RWPE1 (cell line): Measurements from ENCODE around the gene ETV5.

Source experiments
- CTCF ChIA-PET: fragments of 350-600 bp; sonication (Branson Sonifier 250); formaldehyde crosslinking; extraction: SDS; loops from one replicate; lab custom pipeline; 2021; lab: Yijun Ruan, JAX
- POLR2A ChIA-PET: fragments of 400-600 bp; formaldehyde crosslinking; extraction: SDS; loops from one replicate; lab custom pipeline; 2020; ENCODE audit warnings: antibody characterized with exemption; ENCODE audit not compliant: low non-redundant PET; lab: Yijun Ruan, JAX
- DNase-seq: peaks from one replicate; pipeline ENCODE4 v3.0.0; 2012; ENCODE audit warnings: low spot score
- H3K27ac ChIP-seq: fragments of 450-650 bp; 2 replicates; pipeline ENCODE4 v1.5.1; 2017
- CTCF ChIP-seq: fragments of 450-650 bp; conservative IDR thresholded peaks from 2 replicates; pipeline ENCODE4 v1.5.1; 2017; ENCODE audit warnings: low read depth, mild to moderate bottlenecking

ETV5 gene

GRCh38 chr3:186108941-186109865, at the start of gene ETV5:
Gene ETV5 (minus strand): TSS chr3:186109089. CDS start chr3:186105868, 3,221 bp downstream.
- POLR2A ChIA-PET, result no interaction called here
- peak within 1 kb of the TSS; percentile 82 for H3K27ac ChIP-seq
- no peak for TF ChIP-seq CTCF
- peak; percentile 100 for DNase-seq
- CTCF ChIA-PET, result interaction anchor here (0.6 to 1.2 kb wide), 3 partner anchors 53 to 251 kb away, joined by 4 read pairs; no protein-coding TSS in a partner anchor

DNA sequence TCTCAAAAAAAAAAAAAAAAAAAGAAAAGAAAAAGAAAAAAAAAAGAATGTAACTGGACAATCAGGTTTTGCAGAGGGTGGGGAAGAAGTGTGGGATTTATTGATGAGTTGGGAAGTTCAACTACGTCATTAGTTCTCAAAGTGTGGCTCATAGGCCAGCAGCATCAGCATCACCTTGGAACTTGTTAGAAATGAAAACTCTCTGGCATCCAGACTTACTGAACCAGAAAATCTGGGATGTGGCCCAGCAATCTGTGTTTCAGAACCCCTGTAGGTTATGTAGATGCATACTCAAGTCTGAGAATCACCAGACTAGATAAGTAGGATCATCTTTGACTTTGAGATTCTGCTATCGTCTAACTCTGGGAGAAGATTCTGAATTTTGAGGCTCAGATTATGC, 45.8 kb upstream of the ETV5 start:
- POLR2A ChIA-PET, result no interaction called here
- no peak for DNase-seq
- H3K27ac ChIP-seq, result no peak overlapping the region
- no peak for TF ChIP-seq CTCF
- CTCF ChIA-PET, result no interaction called here

DNA sequence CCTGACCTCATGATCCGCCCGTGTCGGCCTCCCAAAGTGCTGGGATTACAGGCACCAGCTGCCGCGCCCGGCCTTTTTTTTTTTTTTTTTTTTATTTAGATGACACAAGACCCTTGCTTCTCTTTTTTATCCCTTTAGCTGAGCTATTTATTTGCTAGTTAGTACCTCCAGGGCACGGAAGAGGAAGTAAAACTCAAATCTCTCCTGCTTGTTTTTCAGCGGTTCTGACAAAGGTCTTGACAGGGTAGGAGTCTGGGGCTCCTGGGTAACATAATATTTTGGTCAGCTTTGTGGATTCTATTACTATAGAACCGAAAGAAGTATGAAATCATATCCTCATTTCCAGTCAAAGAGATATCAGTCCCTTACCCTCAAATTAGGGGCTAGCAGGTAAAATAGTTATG, 44.0 kb upstream of the ETV5 start:
- no peak for DNase-seq
- CTCF ChIA-PET, result no interaction called here
- no peak overlapping the region for H3K27ac ChIP-seq
- POLR2A ChIA-PET, result interaction anchor here (0.7 kb wide), 1 partner anchor 45 kb away, joined by 3 read pairs; no protein-coding TSS in a partner anchor
- TF ChIP-seq CTCF, result no peak

GRCh38 chr3:186152361-186152798, 43.5 kb upstream of the ETV5 start:
- no peak for DNase-seq
- ChIA-PET POLR2A (interaction anchor here (0.7 kb wide), 1 partner anchor 44 kb away, joined by 3 read pairs; no protein-coding TSS in a partner anchor), CTCF (interaction anchor here (0.6 kb wide), 1 partner anchor 165 kb away, joined by 3 read pairs; no protein-coding TSS in a partner anchor)
- H3K27ac ChIP-seq, result no peak overlapping the region
- no peak for TF ChIP-seq CTCF

DNA sequence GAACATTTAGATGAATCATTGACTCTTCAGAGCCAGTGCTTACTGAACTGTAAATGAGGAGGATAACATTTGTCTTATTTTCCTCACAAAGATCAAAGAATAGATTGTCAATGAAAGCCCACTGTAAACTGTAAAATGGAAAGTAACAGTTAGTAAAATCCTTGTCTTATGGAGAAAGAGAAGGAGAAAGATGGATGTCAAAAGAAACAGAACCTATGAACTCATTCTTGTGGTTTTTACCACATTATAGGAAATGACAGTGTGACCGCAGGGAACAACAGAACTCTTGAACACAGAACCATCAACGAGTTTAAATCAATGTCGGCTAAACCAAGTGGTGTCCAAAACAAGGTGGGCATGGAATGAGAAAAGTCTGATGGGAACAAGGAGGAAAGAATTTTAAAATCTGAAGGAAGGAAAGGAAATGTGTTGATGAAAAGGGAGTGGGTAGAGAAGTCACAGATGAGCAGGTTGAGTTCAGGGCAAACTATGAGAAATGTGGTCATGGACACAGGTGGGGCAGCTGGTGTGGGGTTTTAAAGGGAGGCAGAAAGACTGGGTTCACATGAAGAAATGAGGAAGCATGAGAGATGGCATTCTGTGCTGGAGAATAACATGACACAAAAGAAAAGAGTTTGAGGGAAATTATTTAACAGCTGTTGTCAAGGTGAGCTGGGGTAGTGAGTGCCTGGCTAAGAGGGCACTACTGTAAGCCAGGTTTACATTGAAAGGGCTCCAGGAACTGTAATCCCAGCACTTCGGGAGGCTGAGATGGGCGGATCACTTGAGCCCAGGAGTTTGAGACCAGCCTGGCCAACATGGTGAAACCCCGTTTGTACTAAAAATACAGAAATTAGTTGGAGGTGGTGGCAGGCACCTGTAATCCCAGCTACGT, 42.4 kb upstream of the ETV5 start:
- no peak for DNase-seq
- ChIA-PET CTCF (no interaction called here), POLR2A (no interaction called here)
- TF ChIP-seq CTCF, result no peak
- no peak overlapping the region for H3K27ac ChIP-seq
